ENCODE data around the gene PHETA2. TPM values are rescaled to one million over a fixed set of nuclear protein-coding genes. Genes with fewer than 3 reads are reported as not detected.

The PHETA2 gene
- total and polyA plus RNA-seq, 2 of the 13 experiments (the other 11 are each of a cell fraction or from before 2014, with no cell fraction given): 0.07 TPM; not detected in 1

- TF ChIP-seq ZFP37 (CRISPR knock-in tag; IDR thresholded peaks at IDR 0.05; ENCODE audit: borderline replicate concordance) (0 out of 2 replicates have a peak, but pooled peaks have one; percentile 31), ZNF567 (CRISPR knock-in tag; IDR thresholded peaks at IDR 0.05; ENCODE audit: borderline replicate concordance) (no peak), TMF1 (CRISPR knock-in tag; IDR thresholded peaks at IDR 0.05; ENCODE audit: low read depth) (no peak; the same call in 1 of the 2 replicates), ZBTB25 (CRISPR knock-in tag; IDR thresholded peaks at IDR 0.05) (no peak; the same call in 1 of the 2 replicates), ISL2 (CRISPR knock-in tag; IDR thresholded peaks at IDR 0.05) (peak; percentile 56; the same call in 1 of the 2 replicates), HNRNPL (IDR thresholded peaks at IDR 0.05; ENCODE audit: low read depth, low read length) (peak; percentile 85), ONECUT2 (CRISPR knock-in tag; IDR thresholded peaks at IDR 0.05) (no peak), ZNF382 (CRISPR knock-in tag; IDR thresholded peaks at IDR 0.05; ENCODE audit: borderline replicate concordance) (no peak), MEF2D (CRISPR knock-in tag; IDR thresholded peaks at IDR 0.05) (peak; percentile 40; the same call in 1 of the 2 replicates), SPEN (CRISPR knock-in tag; IDR thresholded peaks at IDR 0.05; ENCODE audit: low read depth) (peak; percentile 81), SMC3 (IDR thresholded peaks at IDR 0.05; ENCODE audit: low read length) (no peak), TGIF2 (CRISPR knock-in tag; IDR thresholded peaks at IDR 0.05) (peak; percentile 69; the same call in 1 of the 2 replicates), PCBP2 (optimal IDR thresholded peaks at IDR 0.05; ENCODE audit: low read depth, low read length, poor library complexity, severe bottlenecking) (no peak), ZNF33B (CRISPR knock-in tag; IDR thresholded peaks at IDR 0.05) (peak; percentile 93), ZNF180 (CRISPR knock-in tag; IDR thresholded peaks at IDR 0.05; ENCODE audit: borderline replicate concordance, low read depth) (0 out of 2 replicates have a peak, but pooled peaks have one; percentile 15), CBX2 (IDR thresholded peaks at IDR 0.05; ENCODE audit: low read depth, low read length) (no peak), CBX2 (CRISPR knock-in tag; IDR thresholded peaks at IDR 0.05; ENCODE audit: low read depth) (no peak), SALL1 (CRISPR knock-in tag; IDR thresholded peaks at IDR 0.05) (peak; percentile 77), ZFP62 (CRISPR knock-in tag; IDR thresholded peaks at IDR 0.05) (no peak), KLF12 (CRISPR knock-in tag; IDR thresholded peaks at IDR 0.05; ENCODE audit: borderline replicate concordance) (peak; percentile 88), ZNF772 (CRISPR knock-in tag; IDR thresholded peaks at IDR 0.05) (no peak), MLLT10 (CRISPR knock-in tag; IDR thresholded peaks at IDR 0.05) (no peak), XBP1 (CRISPR knock-in tag; IDR thresholded peaks at IDR 0.05) (peak; percentile 78; the same call in 1 of the 2 replicates), SRY (CRISPR knock-in tag; IDR thresholded peaks at IDR 0.05) (peak; percentile 52; the same call in 1 of the 2 replicates), RFXAP (CRISPR knock-in tag; IDR thresholded peaks at IDR 0.05; ENCODE audit: borderline replicate concordance) (peak; percentile 82; the same call in 1 of the 2 replicates), ZNF335 (CRISPR knock-in tag; IDR thresholded peaks at IDR 0.05) (peak; percentile 64; the same call in 1 of the 2 replicates), ZBTB3 (CRISPR knock-in tag; IDR thresholded peaks at IDR 0.05; ENCODE audit: borderline replicate concordance, low read depth) (no peak), CREB3 (CRISPR knock-in tag; IDR thresholded peaks at IDR 0.05) (peak; percentile 49; the same call in 1 of the 2 replicates), MEIS1 (CRISPR knock-in tag; IDR thresholded peaks at IDR 0.05; ENCODE audit: borderline replicate concordance) (peak; percentile 88), ZNF432 (CRISPR knock-in tag; IDR thresholded peaks at IDR 0.05; ENCODE audit: borderline replicate concordance) (no peak)
Observed at GRCh38 chr22:42079319-42080251, 5.5 kb downstream of the PHETA2 start, which contains the start of gene SMDT1 (continued).
